GM12892 (cell line): ENCODE results near the gene ZNF28. TPM values are rescaled to one million over a fixed set of nuclear protein-coding genes. Genes with fewer than 3 reads are reported as not detected.
"Not testable (repeated sequence)": the region's sequence is repeated elsewhere in the genome, so short reads cannot be mapped to it uniquely, and the experiment has no call there.

Experiments
- DNase-seq: peaks from one replicate; pipeline ENCODE4 v3.0.0; 2011; ENCODE audit not compliant: insufficient read length
- FAIRE-seq: peaks from 2 replicates; lab custom pipeline; 2011; peaks lifted over from hg19 to GRCh38; lab: Jason Lieb, UNC
- POLR2A ChIP-seq: IDR thresholded peaks from 2 replicates; pipeline ENCODE4 v1.6.1; 2011; ENCODE audit warnings: low read depth, low read length, control low read depth
- POLR2AphosphoS5 ChIP-seq: IDR thresholded peaks from 2 replicates; pipeline ENCODE4 v1.6.1; 2011; ENCODE audit warnings: low read depth, low read length, control low read depth
- TAF1 ChIP-seq: IDR thresholded peaks from 2 replicates; pipeline ENCODE4 v1.6.1; 2011; ENCODE audit warnings: low read depth, mild to moderate bottlenecking, control low read depth, low read length, borderline replicate concordance
- polyA plus RNA-seq: library from polyadenylated mRNA; unstranded; fragments of >200 nt; gene quantifications from one replicate; pipeline ENCODE4 v1.2.1, GENCODE V29; 2012; ENCODE audit warnings: missing spikeins, inconsistent platforms; ENCODE audit not compliant: missing spikeins

ZNF28 gene
- polyA plus RNA-seq = 12.2 TPM

GRCh38 chr19:52821204-52821960, at the start of gene ZNF28:
Gene ZNF28, minus strand, starts transcription at chr19:52821633. Its CDS starts 3,675 bp downstream, at chr19:52817958.
- not testable (repeated sequence) for DNase-seq
- peak; percentile 96 for FAIRE-seq
- TF ChIP-seq POLR2A (peak; percentile 45; the same call in 1 of the 2 replicates), POLR2AphosphoS5 (0 out of 2 replicates have a peak, but pooled peaks have one; percentile 44)

GRCh38 chr19:52868031-52868430, 46.6 kb upstream of the ZNF28 start:
- DNase-seq, FAIRE-seq: not testable (repeated sequence)

- DNase-seq (peak; percentile 46), FAIRE-seq (peak; percentile 100)
- TF ChIP-seq POLR2AphosphoS5 = peak; percentile 75
- peak; percentile 52; the same call in 1 of the 2 replicates for TF ChIP-seq TAF1
- peak; percentile 79 for TF ChIP-seq POLR2A
Measured at GRCh38 chr19:52857378-52858191, 36.2 kb upstream of the ZNF28 start, which contains the start of gene ZNF468. Gene ZNF468, minus strand, starts transcription at chr19:52857619. Its CDS starts 3,347 bp downstream, at chr19:52854272.

- DNase-seq = peak; percentile 1
- FAIRE-seq = not testable (repeated sequence)
Measured at GRCh38 chr19:52856540-52857377, 35.3 kb upstream of the ZNF28 start.

- not testable (repeated sequence) for DNase-seq, FAIRE-seq
Measured at GRCh38 chr19:52847352-52847751, 25.9 kb upstream of the ZNF28 start.

- DNase-seq, FAIRE-seq: not testable (repeated sequence)
Measured at GRCh38 chr19:52840825-52841465, 19.5 kb upstream of the ZNF28 start.

- not testable (repeated sequence) for DNase-seq, FAIRE-seq
Measured at GRCh38 chr19:52834289-52834688, 12.9 kb upstream of the ZNF28 start.

GRCh38 chr19:52833541-52833940, 12.1 kb upstream of the ZNF28 start:
- not testable (repeated sequence) for DNase-seq, FAIRE-seq

GRCh38 chr19:52829866-52830265, 8.4 kb upstream of the ZNF28 start:
- DNase-seq, FAIRE-seq: not testable (repeated sequence)

- DNase-seq (no peak), FAIRE-seq (no peak)
- TF ChIP-seq TAF1 = no peak
- TF ChIP-seq POLR2A = no peak
- no peak for TF ChIP-seq POLR2AphosphoS5
Measured at GRCh38 chr19:52825765-52826164, 4.3 kb upstream of the ZNF28 start.

- no peak for TF ChIP-seq TAF1
- no peak for FAIRE-seq
- DNase-seq = no peak
Measured at GRCh38 chr19:52823676-52824075, 2.2 kb upstream of the ZNF28 start.

GRCh38 chr19:52820472-52821203, 795 bp downstream of the ZNF28 start:
- DNase-seq, FAIRE-seq: not testable (repeated sequence)
